Pancreas (tissue), 10 donors: ENCODE results near the gene DENND1B. TPM values are rescaled to one million over a fixed set of nuclear protein-coding genes. Genes with fewer than 3 reads are reported as not detected.

Experiments used
- ATAC-seq, 4 donors: fragments of 200-7000 bp; cut with Tn5 transposase; one replicate each; pipeline versions ENCODE4 v1.8.0 to v1.9.1; 2020; ENCODE audit warnings: mild to moderate bottlenecking in 4 of 4, moderate library complexity in 4 of 4
- DNase-seq, 6 donors: peaks; one replicate each; pipeline ENCODE4 v3.0.0-alpha.2; 2020
- FAIRE-seq: peaks from 2 replicates; lab custom pipeline; 2012; peaks lifted over from hg19 to GRCh38; lab: Jason Lieb, UNC
- H3K27ac ChIP-seq, 4 donors: fragments of 200-600 bp; sonication (generic); 1 replicate in 3 of 4; 2 replicates in 1 of 4; pipeline versions ENCODE4 v1.5.0 to v1.8.0; 2020
- H3K27me3 ChIP-seq, 4 donors: fragments of 200-600 bp; one replicate each; pipeline ENCODE4 v1.8.0; 2021
- H3K36me3 ChIP-seq, 3 donors: fragments of 200-600 bp; sonication (generic) in 1 of 3; one replicate each; pipeline versions ENCODE4 v1.5.0 to v1.8.0; 2020 to 2021
- H3K4me1 ChIP-seq, 3 donors: fragments of 200-600 bp; one replicate each; pipeline ENCODE4 v1.8.0; 2021
- H3K4me3 ChIP-seq, 4 donors: fragments of 200-600 bp; sonication (generic) in 2 of 4; one replicate each; pipeline versions ENCODE4 v1.5.0 to v1.8.0; 2020 to 2021
- H3K9me3 ChIP-seq, 4 donors: fragments of 200-600 bp; one replicate each; pipeline ENCODE4 v1.8.0; 2021
- CTCF ChIP-seq, 4 donors: fragments of 200-600 bp; sonication (generic) in 3 of 4; IDR thresholded peaks; one replicate each; pipeline versions ENCODE4 v1.5.0 to v1.8.0; 2021; ENCODE audit warnings: antibody characterized with exemption in 4 of 4
- WGBS, 2 donors: extraction: QIAGEN DNeasy Blood & Tissue Kit; methylation state at CpG; one replicate each; pipeline ENCODE4 v1.1.7; 2013; 5-methylcytosine and 5-hydroxymethylcytosine counted together
- intact Hi-C, 3 donors: fragments of 100-400 bp; cut with DNase I; formaldehyde crosslinking; loops; one replicate each; pipeline versions ENCODE4 v1.11.1 to v1.14.2; 2022
- polyA plus RNA-seq, 2 donors: library from polyadenylated mRNA; stranded (reverse); fragments of 200-250 nt; gene quantifications; one replicate each; pipeline ENCODE4 v1.2.3, GENCODE V29; 2013
- total RNA-seq, 6 donors: library from RNA; stranded (reverse); fragmentation: NEBNext Ultra II Directional in 4 of 6; extraction: Animal tissue kit (Norgen Biotek cat#: 25700) in 4 of 6; gene quantifications; one replicate each; pipeline versions ENCODE4 v1.2.1 to v1.2.4, GENCODE V29; 2021 to 2023
- donor health status: healthy with polysubstance abuse.
- donor health status: DM: no; HTN: no; CAD: no; lungs with moderate emphysema.
- donor health status: DM: no; HTN: no; CAD: no.
- donor health status: control.
- donor health status: control.
- donor health status: Bipolar disorder and iron deficiency.
- donor health status: DM: yes; HTN: yes; CAD: no.
- donor health status: DM: no; HTN: no; CAD: no.
- donor health status: DM: no; HTN: no; CAD: no.
- donor health status: DM: yes; HTN: yes; CAD: no.

DENND1B gene
- total and polyA plus RNA-seq, 8 donors = 3.1 to 16.8 (median 11.1) TPM

GRCh38 chr1:197468543-197469175, 306.6 kb downstream of the DENND1B start:
- FAIRE-seq (no peak), ATAC-seq (no peak), DNase-seq (no peak)
- intact Hi-C loops = no loop called here
- Histone ChIP-seq H3K27me3 (no peaks in the 10 kb centered on the region), H3K27ac (no peak overlapping the region), H3K9me3 (no peaks in the 10 kb centered on the region), H3K4me1 (peaks cover 2 to 6% (median 3%) of the 10 kb centered on the region in 3 donors), H3K4me3 (no peak overlapping the region), H3K36me3 (no peaks in the 10 kb centered on the region)
- TF ChIP-seq CTCF (IDR thresholded peaks at IDR 0.05) = no peak
- 91 to 97% methylated on average over 9 of the region's 9 CpGs for WGBS, 2 donors

DNA sequence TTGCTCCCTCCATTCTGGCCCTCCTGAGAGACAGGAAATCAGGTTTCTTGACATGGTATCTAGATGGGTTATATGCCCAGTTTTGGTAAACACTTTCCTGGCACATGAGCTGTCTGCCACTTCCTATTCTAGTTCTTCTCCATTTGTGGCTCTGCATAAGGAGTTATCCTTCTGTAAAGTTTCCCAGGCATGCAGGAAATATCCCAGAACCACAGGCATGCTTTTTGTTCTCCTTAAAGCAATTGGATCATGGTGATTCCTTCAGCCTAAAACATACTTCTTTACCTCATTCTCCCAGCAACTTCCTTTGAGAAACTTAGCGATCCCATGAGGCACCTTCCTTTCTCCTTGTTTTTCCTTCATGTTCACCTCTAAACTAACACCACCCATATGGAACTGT, 307.4 kb downstream of the DENND1B start:
- intact Hi-C loops = no loop called here
- WGBS, 2 donors = 94% methylated on average over 1 of the region's 1 CpG

DNA sequence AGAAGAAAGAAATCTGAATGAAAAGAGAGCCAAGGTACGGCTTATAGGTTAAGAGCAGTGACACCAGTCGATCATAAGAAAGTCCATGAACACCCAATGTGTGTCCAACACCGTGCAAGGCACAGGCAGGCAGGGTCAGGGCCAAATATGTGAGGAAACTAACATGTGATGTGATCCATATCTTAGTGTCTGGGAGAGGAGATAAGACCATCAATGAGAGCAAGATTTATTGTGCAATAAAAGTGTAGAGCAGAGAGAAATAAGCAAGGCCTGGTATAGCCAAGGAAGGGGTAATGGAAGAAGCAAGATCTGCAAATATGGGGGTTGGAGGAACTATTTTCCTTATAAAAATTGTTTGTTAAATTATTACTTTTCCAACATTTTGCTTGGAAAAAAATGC, 308.5 kb downstream of the DENND1B start:
- Histone ChIP-seq H3K9me3 (no peaks in the 10 kb centered on the region), H3K4me1 (peaks cover 8 to 16% (median 11%) of the 10 kb centered on the region in 3 donors), H3K36me3 (no peaks in the 10 kb centered on the region), H3K4me3 (no peak overlapping the region), H3K27ac (no peak overlapping the region), H3K27me3 (no peaks in the 10 kb centered on the region)
- no peak for ATAC-seq
- no peak for TF ChIP-seq CTCF (IDR thresholded peaks at IDR 0.05)
- no peak for DNase-seq
- intact Hi-C loops = no loop called here
- 84 to 87% methylated on average over 3 of the region's 3 CpGs for WGBS, 2 donors
- FAIRE-seq = no peak

More for the DNA sequence above, 307.4 kb downstream of the DENND1B start:
- Histone ChIP-seq H3K9me3 (no peaks in the 10 kb centered on the region), H3K4me1 (peaks cover 8 to 14% (median 11%) of the 10 kb centered on the region in 3 donors), H3K27me3 (no peaks in the 10 kb centered on the region), H3K27ac (no peak overlapping the region), H3K36me3 (no peaks in the 10 kb centered on the region), H3K4me3 (no peak overlapping the region)
- no peak for DNase-seq
- FAIRE-seq = no peak
- ATAC-seq = peak in 2 of 4 donors; percentile 19 to 55
- no peak for TF ChIP-seq CTCF (IDR thresholded peaks at IDR 0.05)

- no peak for FAIRE-seq
- WGBS, 2 donors = 86 to 88% methylated on average over 3 of the region's 3 CpGs
Observed at GRCh38 chr1:197465528-197466327, 309.6 kb downstream of the DENND1B start.

More at GRCh38 chr1:197465528-197466327, 309.6 kb downstream of the DENND1B start:
- Histone ChIP-seq H3K4me1 (peaks cover 8 to 16% (median 11%) of the 10 kb centered on the region in 3 donors), H3K9me3 (no peaks in the 10 kb centered on the region), H3K27me3 (no peaks in the 10 kb centered on the region), H3K36me3 (no peaks in the 10 kb centered on the region), H3K27ac (no peak overlapping the region), H3K4me3 (no peak overlapping the region)
- intact Hi-C loops = no loop called here
- no peak for TF ChIP-seq CTCF (IDR thresholded peaks at IDR 0.05)
- DNase-seq (no peak), ATAC-seq (no peak)
